Middle frontal gyrus (tissue), 1 donor: ENCODE results near the gene MTMR4.
"Not testable (repeated sequence)": the region's sequence is repeated elsewhere in the genome, so short reads cannot be mapped to it uniquely, and the experiment has no call there.

Source experiments
- DNase-seq: peaks from one replicate; pipeline ENCODE4 v3.0.0-alpha.2; 2015; ENCODE audit warnings: low spot score; ENCODE audit errors: extremely low spot score

The MTMR4 gene

GRCh38 chr17:58493506-58493905 lies 20.9 kb downstream of the MTMR4 start:
- no peak for DNase-seq

- DNase-seq = no peak
These were observed 22.0 kb downstream of the MTMR4 start for GRCh38 chr17:58492238-58493121.

- no peak for DNase-seq
These were observed 22.9 kb downstream of the MTMR4 start for GRCh38 chr17:58491510-58492045.

GRCh38 chr17:58488428-58488890 lies 26.0 kb downstream of the MTMR4 start:
- no peak for DNase-seq

GRCh38 chr17:58487589-58488427 lies 26.6 kb downstream of the MTMR4 start, which contains the start of gene HSF5:
Gene HSF5 (minus strand): TSS chr17:58488408. CDS start chr17:58488274, 134 bp downstream.
- DNase-seq = no peak

GRCh38 chr17:58484600-58484999 lies 29.8 kb downstream of the MTMR4 start:
- no peak for DNase-seq

GRCh38 chr17:58481798-58482197 lies 32.6 kb downstream of the MTMR4 start:
- DNase-seq = not testable (repeated sequence)

GRCh38 chr17:58480090-58480489 lies 34.3 kb downstream of the MTMR4 start:
- no peak for DNase-seq

GRCh38 chr17:58476812-58477211 lies 37.6 kb downstream of the MTMR4 start:
- DNase-seq = no peak

GRCh38 chr17:58475985-58476384 lies 38.5 kb downstream of the MTMR4 start:
- DNase-seq = no peak

- DNase-seq = no peak
These were observed 44.1 kb downstream of the MTMR4 start for GRCh38 chr17:58470356-58470755.

GRCh38 chr17:58468944-58469343 lies 45.5 kb downstream of the MTMR4 start:
- no peak for DNase-seq

- DNase-seq = no peak
These were observed 58.9 kb downstream of the MTMR4 start for GRCh38 chr17:58455491-58455890.

GRCh38 chr17:58452738-58453137 lies 61.7 kb downstream of the MTMR4 start:
- no peak for DNase-seq

GRCh38 chr17:58447039-58447975 lies 67.1 kb downstream of the MTMR4 start:
- no peak for DNase-seq

GRCh38 chr17:58446086-58446485 lies 68.4 kb downstream of the MTMR4 start:
- no peak for DNase-seq
